HG02763 (cell line): ENCODE measurements around the gene FADS2.

Source experiments
- ATAC-seq: cut with Tn5 transposase; IDR thresholded peaks from one replicate; pipeline ENCODE4 v1.9.1; 2021; ENCODE audit warnings: mild to moderate bottlenecking, moderate library complexity; ENCODE audit not compliant: unreplicated experiment

The FADS2 gene

GRCh38 chr11:61795459-61795858 lies 32.6 kb upstream of the FADS2 start:
- ATAC-seq = no peak

DNA sequence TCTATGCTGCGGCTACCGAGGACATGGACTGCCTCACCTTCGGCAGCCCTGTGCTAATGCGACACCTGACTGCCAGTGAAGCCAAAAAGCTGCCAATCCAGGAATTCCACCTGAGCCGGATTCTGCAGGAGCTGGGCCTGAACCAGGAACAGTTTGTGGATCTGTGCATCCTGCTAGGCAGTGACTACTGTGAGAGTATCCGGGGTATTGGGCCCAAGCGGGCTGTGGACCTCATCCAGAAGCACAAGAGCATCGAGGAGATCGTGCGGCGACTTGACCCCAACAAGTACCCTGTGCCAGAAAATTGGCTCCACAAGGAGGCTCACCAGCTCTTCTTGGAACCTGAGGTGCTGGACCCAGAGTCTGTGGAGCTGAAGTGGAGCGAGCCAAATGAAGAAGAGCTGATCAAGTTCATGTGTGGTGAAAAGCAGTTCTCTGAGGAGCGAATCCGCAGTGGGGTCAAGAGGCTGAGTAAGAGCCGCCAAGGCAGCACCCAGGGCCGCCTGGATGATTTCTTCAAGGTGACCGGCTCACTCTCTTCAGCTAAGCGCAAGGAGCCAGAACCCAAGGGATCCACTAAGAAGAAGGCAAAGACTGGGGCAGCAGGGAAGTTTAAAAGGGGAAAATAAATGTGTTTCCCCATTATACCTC lies 32.1 kb upstream of the FADS2 start:
- ATAC-seq = no peak

- ATAC-seq = no peak
Measured at GRCh38 chr11:61797263-61797944, 30.7 kb upstream of the FADS2 start.

- ATAC-seq = no peak
Measured at GRCh38 chr11:61799665-61800284, 28.3 kb upstream of the FADS2 start.

- no peak for ATAC-seq
Measured at GRCh38 chr11:61800331-61801281, 27.5 kb upstream of the FADS2 start.

DNA sequence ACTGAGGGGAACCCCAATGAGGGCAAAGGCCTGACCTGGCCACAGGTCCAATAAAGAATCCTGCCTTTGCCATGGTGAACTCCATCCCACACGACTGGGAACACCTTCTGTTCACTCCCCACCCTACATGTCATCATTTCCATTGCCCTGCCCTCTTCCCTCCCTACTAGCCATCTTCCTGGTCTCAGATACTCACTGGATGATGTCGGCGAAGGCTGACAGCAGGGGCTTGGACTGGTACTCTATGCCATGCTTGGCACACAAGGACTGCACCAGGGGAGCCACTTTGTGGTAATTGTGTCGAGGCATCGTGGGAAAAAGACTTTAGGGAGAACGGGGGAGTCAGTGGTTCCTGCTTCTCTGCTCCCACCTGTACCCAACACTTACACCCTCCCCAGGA lies 25.5 kb upstream of the FADS2 start:
- ATAC-seq = no peak

- ATAC-seq = no peak
Measured at GRCh38 chr11:61803889-61804647, 24.0 kb upstream of the FADS2 start.

GRCh38 chr11:61805146-61805545 lies 23.0 kb upstream of the FADS2 start:
- no peak for ATAC-seq

GRCh38 chr11:61806785-61807184 lies 21.3 kb upstream of the FADS2 start:
- no peak for ATAC-seq

- no peak for ATAC-seq
Measured at GRCh38 chr11:61810671-61811175, 17.4 kb upstream of the FADS2 start.

- ATAC-seq = no peak
Measured at GRCh38 chr11:61811831-61812230, 16.3 kb upstream of the FADS2 start.

GRCh38 chr11:61812736-61813411 lies 15.2 kb upstream of the FADS2 start:
- ATAC-seq = no peak

GRCh38 chr11:61814247-61814957 lies 13.7 kb upstream of the FADS2 start:
- ATAC-seq = no peak

- ATAC-seq = peak; percentile 57
Measured at GRCh38 chr11:61814958-61815789, 12.9 kb upstream of the FADS2 start.

DNA sequence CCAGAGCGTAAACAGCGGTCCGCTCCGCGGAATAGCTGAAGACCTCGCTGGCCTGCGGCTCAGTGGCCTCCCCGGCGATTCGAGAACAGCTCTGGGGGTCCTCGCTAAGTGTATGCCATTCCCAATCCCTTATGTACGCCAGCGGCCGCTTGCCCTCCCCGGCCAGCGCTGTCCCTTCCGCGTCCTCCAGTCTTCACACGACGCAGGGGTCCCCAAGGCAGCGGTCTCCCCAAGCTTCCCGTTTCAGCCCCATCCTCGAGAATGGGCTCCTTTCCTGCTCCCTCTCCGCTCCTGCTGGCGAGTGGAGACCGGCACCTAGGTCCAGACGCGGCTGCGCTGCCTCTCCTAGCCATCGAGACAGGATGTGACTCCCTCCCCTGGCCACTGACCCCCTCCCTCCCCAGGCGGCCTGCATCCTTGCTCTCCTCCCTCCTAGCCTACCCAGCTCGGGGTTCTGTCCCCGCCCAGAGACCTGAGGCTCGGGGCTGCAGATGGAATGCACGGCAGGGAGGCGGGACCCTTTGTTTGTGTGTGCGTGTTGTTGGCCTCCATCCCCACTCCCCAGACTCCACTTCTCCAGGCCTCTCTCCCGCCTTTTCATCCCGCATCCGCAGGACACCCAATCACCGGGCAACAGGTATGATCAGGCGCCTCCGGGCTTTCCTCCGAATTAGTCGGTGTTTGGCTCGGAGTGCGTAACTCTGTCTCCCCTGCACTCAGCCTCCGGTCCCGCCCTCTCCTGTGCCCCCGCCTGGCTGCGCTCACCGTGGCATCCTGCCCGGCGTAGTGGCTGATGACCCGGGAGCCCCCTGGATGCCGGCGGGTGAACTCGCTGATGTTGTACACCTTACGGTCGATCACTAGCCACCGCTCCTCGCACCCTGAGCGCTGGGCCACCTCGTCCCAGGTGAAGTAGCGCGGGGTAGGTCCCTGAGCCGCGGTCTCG lies 12.0 kb upstream of the FADS2 start:
- ATAC-seq = peak; percentile 22

- peak; percentile 48 for ATAC-seq
Measured at GRCh38 chr11:61816736-61817455, 11.2 kb upstream of the FADS2 start, which contains the start of gene FADS1. FADS1 (minus strand) TSS chr11:61817003; CDS start chr11:61816929, 74 bp downstream.
